Esophagus muscularis mucosa (tissue), 3 donors: ENCODE measurements around the gene HPD.

Experiments
- CTCF ChIP-seq, 3 experiments: fragments of 200-600 bp in 2 of 3; fragments of 450-650 bp in 1 of 3; sonication (generic) in 2 of 3; IDR thresholded peaks; one replicate each; pipeline ENCODE4 v1.5.1; 2017 to 2019; ENCODE audit warnings: antibody characterized with exemption in 3 of 3, mild to moderate bottlenecking in 2 of 3, moderate library complexity in 1 of 3
- POLR2AphosphoS5 ChIP-seq, 2 donors: sonication (generic); formaldehyde crosslinking; IDR thresholded peaks; one replicate each; pipeline ENCODE4 v1.6.1; 2017; ENCODE audit warnings: antibody characterized with exemption in 2 of 2

GRCh38 chr12:121810234-121810817, 48.3 kb downstream of the HPD start:
- TF ChIP-seq POLR2AphosphoS5 (IDR thresholded peaks at IDR 0.05) (no peak), CTCF (IDR thresholded peaks at IDR 0.05) (no peak)
